Suppressor macrophage (primary cell): ENCODE data around the gene CXCL13.
A peak's percentile ranks its signal among the peaks of the same experiment; 100 is the strongest.
"Not testable (repeated sequence)": the region's sequence is repeated elsewhere in the genome, so short reads cannot be mapped to it uniquely, and the experiment has no call there.

Experiments
- DNase-seq, 4 experiments: peaks; one replicate each; pipeline ENCODE4 v3.0.0-alpha.2; 2020 to 2022
- total RNA-seq, 17 experiments: gene quantifications; one replicate each; lab custom pipeline; 2026; ENCODE audit warnings: mixed read lengths in 6 of 17, inconsistent platforms in 3 of 17; lab: John Stamatoyannopoulos, UW

The CXCL13 gene, protein sequence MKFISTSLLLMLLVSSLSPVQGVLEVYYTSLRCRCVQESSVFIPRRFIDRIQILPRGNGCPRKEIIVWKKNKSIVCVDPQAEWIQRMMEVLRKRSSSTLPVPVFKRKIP
- 0 to 0.66 (median 0) reads per million in 17 experiments for total RNA-seq

DNA sequence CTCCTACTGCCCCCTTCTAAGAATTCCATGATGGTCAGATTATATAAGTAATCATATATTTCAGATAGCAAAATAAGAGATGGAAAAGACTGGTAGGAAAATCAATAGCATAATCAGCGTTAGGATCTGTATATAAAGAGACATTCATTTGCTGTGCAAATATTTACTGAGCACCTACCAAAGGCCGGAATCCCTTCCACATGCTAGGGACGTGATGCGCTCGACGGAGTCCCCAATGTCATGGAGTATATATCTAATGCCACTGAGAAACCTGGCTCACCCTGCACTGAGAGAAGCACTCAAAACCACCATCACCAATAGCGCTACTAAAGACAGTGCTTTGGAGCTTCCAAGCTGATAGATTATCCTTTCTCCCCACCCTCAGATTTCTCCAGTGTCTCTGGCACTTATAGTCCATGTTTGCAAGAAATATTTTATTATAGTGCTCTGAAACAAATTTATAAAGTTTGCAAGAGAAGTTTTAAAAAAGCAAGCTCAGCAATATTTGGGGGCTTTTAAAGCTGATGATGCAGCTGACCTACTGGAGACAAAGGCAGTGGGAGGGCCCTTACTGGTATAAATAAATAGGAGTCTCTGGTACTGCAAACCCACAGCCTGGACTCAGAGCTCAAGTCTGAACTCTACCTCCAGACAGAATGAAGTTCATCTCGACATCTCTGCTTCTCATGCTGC lies at the start of gene CXCL13:
Gene CXCL13 (plus strand): TSS at position 611 of the 693 bp plus-strand sequence. CDS start 46 bp downstream, at position 657.
- no peak for DNase-seq

GRCh38 chr4:77560170-77560569 lies 45.5 kb upstream of the CXCL13 start:
- DNase-seq = no peak

DNA sequence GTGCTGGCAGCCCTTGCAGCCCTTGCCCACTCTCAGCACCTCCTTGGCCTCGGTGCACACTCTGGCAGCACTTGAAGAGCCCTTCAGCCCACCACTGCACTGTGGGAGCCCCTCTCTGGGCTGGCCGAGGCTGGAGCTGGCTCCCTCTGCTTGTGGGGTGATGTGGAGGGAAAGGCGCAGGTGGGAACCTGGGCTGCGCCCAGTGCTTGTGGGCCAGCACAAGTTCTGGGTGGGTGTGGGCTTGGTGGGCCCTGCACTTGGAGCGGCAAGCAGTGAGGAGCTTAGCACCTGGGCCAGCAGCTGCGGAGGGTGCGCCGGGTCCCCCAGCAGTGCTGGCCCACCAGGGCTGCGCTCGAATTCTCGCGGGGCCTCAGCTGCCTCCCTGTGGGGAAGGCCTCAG lies 43.9 kb upstream of the CXCL13 start:
- not testable (repeated sequence) for DNase-seq

DNA sequence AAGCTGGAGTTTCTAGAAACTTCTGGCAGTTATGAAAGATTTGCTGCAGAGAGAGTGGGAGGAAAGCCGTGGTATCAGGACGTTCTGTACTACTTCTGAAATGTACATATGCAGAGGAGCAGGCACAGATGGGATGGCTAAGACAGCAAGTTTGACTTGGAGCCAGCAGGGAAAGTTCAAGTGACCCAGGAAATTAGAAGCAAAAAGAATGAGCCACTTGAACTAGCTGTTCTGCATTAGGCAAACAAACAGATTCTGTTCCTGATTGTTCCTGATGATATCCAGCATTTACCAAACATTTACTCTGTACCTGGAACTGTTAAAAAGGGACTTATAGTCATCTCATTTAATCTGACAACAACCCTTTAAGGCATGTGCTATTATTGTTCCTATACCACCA lies 41.4 kb upstream of the CXCL13 start:
- no peak for DNase-seq

DNA sequence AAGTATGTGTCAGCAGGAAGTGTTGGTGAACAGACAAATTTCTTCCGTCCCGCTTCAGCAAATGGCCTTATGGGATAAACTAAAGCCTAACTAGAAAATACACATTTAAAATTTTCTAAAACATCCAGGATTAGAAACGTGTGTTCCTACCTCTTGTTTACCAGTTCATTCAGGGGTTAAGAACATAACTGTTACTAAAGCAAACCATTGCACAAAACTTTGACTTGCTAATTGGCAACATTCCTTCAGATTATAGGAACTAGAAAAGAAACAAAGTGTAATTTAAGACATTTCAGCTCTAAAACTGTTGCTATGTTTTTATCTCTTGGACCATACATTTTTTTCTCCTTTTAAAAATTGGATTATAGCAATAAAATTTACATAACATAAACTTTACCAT lies 39.5 kb upstream of the CXCL13 start:
- DNase-seq = no peak

GRCh38 chr4:77567549-77567948 lies 38.1 kb upstream of the CXCL13 start:
- no peak for DNase-seq

DNA sequence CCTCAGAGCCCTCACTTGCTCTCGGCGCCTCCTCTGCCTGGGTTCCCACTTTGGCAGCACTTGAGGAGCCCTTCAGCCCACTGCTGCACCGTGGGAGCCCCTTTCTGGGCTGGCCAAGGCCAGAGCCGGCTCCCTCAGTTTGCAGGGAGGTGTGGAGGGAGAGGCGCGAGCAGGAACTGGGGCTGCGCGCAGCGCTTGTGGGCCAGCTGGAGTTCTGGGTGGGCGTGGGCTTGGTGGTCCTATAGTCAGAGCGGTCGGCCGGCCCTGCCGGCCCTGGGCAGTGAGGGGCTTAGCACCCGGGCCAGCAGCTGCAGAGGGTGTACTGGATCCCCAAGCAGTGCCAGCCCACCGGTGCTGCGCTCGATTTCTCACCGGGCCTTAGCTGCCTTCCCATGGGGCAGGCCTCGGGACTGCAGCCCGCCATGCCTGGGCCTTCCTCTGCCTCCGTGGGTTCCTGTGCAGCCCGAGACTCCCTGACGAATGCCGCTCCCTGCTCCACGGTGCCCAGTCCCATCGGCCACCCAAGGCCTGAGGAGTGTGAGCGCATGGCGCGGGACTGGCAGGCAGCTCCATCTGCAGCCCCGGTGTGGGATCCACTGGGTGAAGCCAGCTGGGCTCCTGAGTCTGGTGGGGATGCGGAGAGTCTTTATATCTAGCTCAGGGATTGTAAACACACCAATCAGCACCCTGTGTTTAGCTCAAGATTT lies 35.0 kb upstream of the CXCL13 start:
- not testable (repeated sequence) for DNase-seq

- no peak for DNase-seq
These were observed 29.3 kb upstream of the CXCL13 start for GRCh38 chr4:77576351-77576750.

DNA sequence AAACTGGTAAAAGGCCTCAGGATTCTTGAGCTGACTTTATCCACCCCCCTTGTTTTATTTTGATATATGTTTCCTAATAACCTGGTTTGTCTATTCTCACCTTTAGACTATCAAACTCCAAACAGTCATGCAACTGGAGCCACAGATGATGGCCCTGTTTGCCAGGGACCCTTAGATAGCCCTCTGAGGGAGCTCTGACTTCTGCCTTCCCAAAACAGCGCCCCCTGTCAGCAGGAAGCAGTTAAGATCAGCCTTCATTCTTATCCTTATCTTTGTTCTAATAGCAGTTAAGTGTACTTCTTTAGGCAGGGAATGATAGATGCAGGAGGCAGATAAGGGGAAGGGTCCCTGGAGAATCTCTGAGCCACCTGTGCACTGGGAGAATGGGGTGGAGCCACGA lies 27.5 kb upstream of the CXCL13 start:
- no peak for DNase-seq

GRCh38 chr4:77579406-77580076 lies 26.1 kb upstream of the CXCL13 start:
- DNase-seq = no peak

DNA sequence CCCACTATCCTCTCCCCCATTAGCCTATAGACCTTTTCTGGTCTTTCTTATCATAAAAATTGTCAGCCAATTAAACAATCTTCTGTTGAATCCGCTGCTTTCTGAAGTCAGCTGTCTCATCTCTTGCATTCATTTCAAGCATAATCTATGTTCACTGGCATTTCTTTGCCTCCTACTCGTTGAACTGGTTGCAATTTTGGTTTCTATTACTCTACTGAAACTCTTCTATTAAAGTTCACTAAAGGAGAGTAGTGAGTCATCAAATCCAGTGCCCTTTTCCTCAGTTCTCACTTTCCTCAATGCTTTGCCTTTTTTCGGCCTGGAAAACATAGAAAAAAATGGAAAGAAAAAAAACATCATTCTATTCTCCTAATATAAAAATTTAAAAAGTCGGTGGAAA lies 23.9 kb upstream of the CXCL13 start:
- DNase-seq = no peak

- no peak for DNase-seq
These were observed 23.5 kb upstream of the CXCL13 start for GRCh38 chr4:77582156-77582555.

GRCh38 chr4:77582711-77583110 lies 22.9 kb upstream of the CXCL13 start:
- DNase-seq = no peak

DNA sequence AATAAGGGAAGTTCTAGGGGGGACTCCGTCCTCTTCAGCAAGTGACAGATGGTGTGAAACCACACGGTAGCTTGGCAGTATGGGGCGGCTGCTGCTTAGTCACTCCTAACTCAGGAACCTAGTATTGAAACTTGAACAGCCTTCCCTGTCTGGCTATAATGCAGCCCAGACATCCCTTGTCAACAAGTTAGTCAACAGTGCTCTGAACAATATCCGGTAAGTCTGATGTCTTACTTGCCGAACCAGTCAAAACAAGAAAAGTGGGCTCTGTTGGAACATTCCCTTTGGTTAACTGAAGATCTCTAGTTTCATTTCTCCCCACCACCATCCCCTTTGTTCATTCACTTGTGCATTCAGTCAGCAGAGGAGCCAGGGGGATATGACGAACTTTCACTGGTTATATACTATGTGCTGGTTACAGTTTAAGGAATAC lies 18.7 kb upstream of the CXCL13 start:
- DNase-seq = peak; percentile 8 to 42 (median 30)

GRCh38 chr4:77590482-77590881 lies 15.1 kb upstream of the CXCL13 start:
- DNase-seq = no peak

DNA sequence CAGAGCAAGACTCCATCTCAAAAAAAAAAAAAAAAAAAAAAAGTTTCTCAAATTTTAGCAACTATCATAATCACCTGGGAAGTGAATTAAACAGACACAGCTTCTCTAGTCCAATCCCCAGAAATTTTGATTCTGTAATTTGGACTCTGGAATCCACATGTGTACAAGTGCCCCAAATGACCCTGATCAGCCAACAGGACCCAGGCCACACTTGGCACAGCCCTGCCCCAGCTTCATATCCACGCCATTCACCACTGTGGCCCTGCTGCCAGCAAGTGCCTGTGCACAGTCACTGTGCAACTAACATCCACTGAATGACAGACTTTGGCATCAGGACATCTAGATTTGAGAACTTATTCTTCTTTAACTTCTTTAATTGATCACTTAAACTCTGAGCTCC lies 14.1 kb upstream of the CXCL13 start:
- no peak for DNase-seq

DNA sequence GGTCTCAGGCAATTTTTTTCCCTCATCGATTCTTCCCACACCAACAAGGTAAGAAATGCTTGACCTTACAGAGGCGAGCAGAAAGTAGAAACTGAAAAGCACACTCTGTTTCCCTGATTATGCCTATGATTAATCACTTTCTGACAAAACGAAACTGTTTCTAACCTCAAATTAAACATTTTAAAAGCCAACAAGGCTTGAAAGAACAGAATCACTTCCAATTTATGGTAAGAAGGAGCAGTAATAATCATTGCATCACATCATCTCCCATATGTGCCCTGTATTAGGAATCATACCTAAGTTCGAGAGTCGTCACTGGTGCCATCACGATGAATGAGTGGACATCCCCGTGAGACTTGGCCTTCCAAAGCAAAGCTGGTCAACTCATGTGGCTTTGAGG lies 12.5 kb upstream of the CXCL13 start:
- DNase-seq = no peak

GRCh38 chr4:77593993-77594392 lies 11.6 kb upstream of the CXCL13 start:
- DNase-seq = no peak

DNA sequence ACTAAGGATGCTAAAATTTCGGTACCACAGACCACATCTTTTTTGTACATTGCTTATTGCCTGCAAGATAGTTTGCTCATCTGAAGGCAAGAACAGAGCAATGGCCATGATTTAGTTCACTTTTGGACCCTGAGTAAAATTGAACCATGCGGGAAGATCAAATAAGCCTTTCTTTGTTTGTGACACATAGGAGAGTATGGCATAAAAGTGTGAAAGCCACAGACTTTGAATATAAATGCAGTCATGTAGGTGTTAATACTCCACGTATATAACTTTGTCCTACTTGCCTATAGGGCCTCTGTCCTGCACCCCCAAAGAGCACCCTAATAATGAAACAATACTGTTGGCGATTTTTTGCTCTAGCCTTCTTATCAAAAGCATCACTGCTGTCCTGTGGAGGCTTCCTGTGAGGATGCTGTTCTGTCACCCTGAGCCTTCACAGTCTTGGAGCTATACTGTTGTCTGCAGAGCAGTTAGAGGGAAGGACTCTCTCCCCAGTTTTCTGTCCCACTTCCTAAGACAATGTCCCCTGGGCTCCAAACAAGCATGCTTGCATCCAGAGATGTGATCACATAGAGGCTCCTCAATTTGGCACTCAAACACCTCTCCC lies 10.2 kb upstream of the CXCL13 start:
- DNase-seq = no peak

- DNase-seq = peak; percentile 37 to 61 (median 55)
These were observed 6.2 kb upstream of the CXCL13 start for GRCh38 chr4:77599378-77599777.

DNA sequence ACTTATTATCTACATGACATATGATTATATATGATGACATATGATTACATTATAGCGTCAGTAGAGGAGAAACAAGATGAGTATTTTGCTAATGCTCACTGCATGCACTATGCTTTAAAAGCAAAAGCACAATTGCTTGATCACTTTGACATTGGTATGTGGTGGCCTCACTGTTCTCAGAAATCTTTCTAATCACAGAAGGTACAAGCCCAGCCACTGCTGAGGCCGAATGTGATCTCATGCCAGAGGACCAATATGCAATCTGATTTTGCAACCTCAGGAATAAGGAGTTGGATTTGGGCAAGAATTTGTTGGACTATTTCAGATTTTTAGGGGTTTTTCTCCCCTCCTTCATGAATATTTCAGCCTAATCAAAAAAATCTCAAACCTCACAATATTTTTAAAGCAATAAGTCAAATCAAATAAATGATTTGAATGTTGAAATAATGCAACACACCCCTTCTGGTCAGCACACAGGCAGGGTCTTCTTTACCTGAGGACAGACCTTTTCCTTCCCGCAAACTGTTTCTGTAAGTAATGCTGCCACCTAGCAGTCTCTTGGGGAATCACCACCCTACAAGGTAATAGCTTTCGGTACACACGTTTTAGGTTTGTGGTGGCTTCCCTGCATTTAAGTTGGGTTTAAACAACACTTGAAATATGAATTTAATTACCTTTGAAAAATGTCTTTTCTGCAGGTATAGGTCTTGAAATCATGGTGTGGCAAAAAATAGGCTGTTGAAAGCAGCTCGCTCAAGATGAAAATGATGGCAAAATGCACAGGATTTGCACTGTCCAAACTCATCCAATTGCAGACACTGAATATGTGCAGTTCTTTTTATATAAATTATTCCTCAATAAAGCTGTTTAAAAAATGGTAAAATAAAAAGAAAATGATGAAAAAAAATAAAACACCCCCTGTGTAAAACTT lies 4.8 kb upstream of the CXCL13 start:
- peak; percentile 32 to 57 (median 40) for DNase-seq
